GM23338 (cell line): ENCODE results near the gene THSD4. TPM values are rescaled to one million over a fixed set of nuclear protein-coding genes. Genes with fewer than 3 reads are reported as not detected.

Source experiments
- ATAC-seq: fragments of 200-7000 bp; cut with Tn5 transposase; 3 replicates; pipeline ENCODE4 v1.9.1; 2020
- DNase-seq: peaks from one replicate; pipeline ENCODE4 v3.0.0-alpha.2; 2015; ENCODE audit warnings: low spot score
- H2AFZ ChIP-seq: fragments of 200-600 bp; sonication (generic); 2 replicates; pipeline ENCODE4 v1.8.0; 2016; ENCODE audit warnings: antibody characterized with exemption, mild to moderate bottlenecking, moderate library complexity
- H3F3A ChIP-seq: fragments of 200-600 bp; sonication (generic); replicated peaks from 2 replicates; pipeline ENCODE4 v1.8.0; 2017; ENCODE audit warnings: antibody characterized with exemption, mixed run types, low read depth
- H3K27ac ChIP-seq: fragments of 200-600 bp; sonication (generic); 2 replicates; pipeline ENCODE4 v1.6.1; 2016; ENCODE audit warnings: low read depth
- H3K27me3 ChIP-seq: fragments of 200-600 bp; sonication (generic); 2 replicates; pipeline ENCODE4 v1.8.0; 2016; ENCODE audit warnings: mild to moderate bottlenecking, mixed run types, moderate library complexity; ENCODE audit not compliant: insufficient read depth
- H3K36me3 ChIP-seq: fragments of 200-600 bp; sonication (generic); 2 replicates; pipeline ENCODE4 v1.8.0; 2016; ENCODE audit warnings: mild to moderate bottlenecking; ENCODE audit not compliant: insufficient read depth
- H3K4me1 ChIP-seq: fragments of 200-600 bp; sonication (generic); 2 replicates; pipeline ENCODE4 v1.8.0; 2016; ENCODE audit warnings: mild to moderate bottlenecking, moderate library complexity; ENCODE audit not compliant: insufficient read depth
- H3K4me2 ChIP-seq: fragments of 200-600 bp; sonication (generic); 2 replicates; pipeline ENCODE4 v1.7.1; 2017; ENCODE audit warnings: mixed run types
- H3K4me3 ChIP-seq: fragments of 200-600 bp; sonication (generic); 2 replicates; pipeline ENCODE4 v1.6.1; 2016; ENCODE audit warnings: mixed run types
- H3K79me2 ChIP-seq: fragments of 200-600 bp; sonication (generic); replicated peaks from 2 replicates; pipeline ENCODE4 v1.8.0; 2017; ENCODE audit warnings: mild to moderate bottlenecking; ENCODE audit not compliant: insufficient read depth
- H3K9me2 ChIP-seq: fragments of 200-600 bp; sonication (generic); 2 replicates; pipeline ENCODE4 v1.8.0; 2017; ENCODE audit not compliant: insufficient read depth
- H4K20me1 ChIP-seq: fragments of 200-600 bp; sonication (generic); replicated peaks from 2 replicates; pipeline ENCODE4 v1.8.0; 2017; ENCODE audit warnings: mild to moderate bottlenecking; ENCODE audit not compliant: insufficient read depth
- H3K27ac Mint-ChIP-seq: 2 replicates; pipeline ENCODE4 v1.8.0; 2020; ENCODE audit warnings: inconsistent platforms, mild to moderate bottlenecking, moderate library complexity, mixed read lengths
- H3K27me3 Mint-ChIP-seq: 3 replicates; pipeline ENCODE4 v1.8.0; 2022; ENCODE audit warnings: low read depth, mild to moderate bottlenecking, moderate library complexity, mixed read lengths, inconsistent platforms; ENCODE audit not compliant: insufficient read depth, poor library complexity
- H3K36me3 Mint-ChIP-seq: 3 replicates; pipeline ENCODE4 v1.8.0; 2021; ENCODE audit warnings: low read depth, mild to moderate bottlenecking, inconsistent platforms, moderate library complexity, mixed read lengths
- H3K4me1 Mint-ChIP-seq: 3 replicates; pipeline ENCODE4 v1.8.0; 2020; ENCODE audit warnings: mild to moderate bottlenecking, inconsistent platforms, mixed read lengths
- H3K4me3 Mint-ChIP-seq: 3 replicates; pipeline ENCODE4 v1.8.0; 2021; ENCODE audit warnings: moderate library complexity, mild to moderate bottlenecking, inconsistent platforms, mixed read lengths
- H3K9me3 Mint-ChIP-seq: 3 replicates; pipeline ENCODE4 v1.8.0; 2020; ENCODE audit warnings: moderate library complexity, mild to moderate bottlenecking, inconsistent platforms, mixed read lengths
- CREB1 ChIP-seq: fragments of 250-450 bp; sonication (Bioruptor Pico); IDR thresholded peaks from 2 replicates; pipeline ENCODE4 v1.5.0; 2020; ENCODE audit warnings: low read depth, mild to moderate bottlenecking, moderate library complexity
- EZH2 ChIP-seq: fragments of 200-600 bp; sonication (generic); IDR thresholded peaks from one replicate; pipeline ENCODE4 v1.8.0; 2017; ENCODE audit warnings: antibody characterized with exemption, mild to moderate bottlenecking, low read depth; ENCODE audit not compliant: unreplicated experiment
- EZH2phosphoT487 ChIP-seq: fragments of 200-600 bp; sonication (generic); IDR thresholded peaks from one replicate; pipeline ENCODE4 v1.8.1; 2018; ENCODE audit warnings: antibody characterized with exemption; ENCODE audit not compliant: unreplicated experiment
- JUNB ChIP-seq: IDR thresholded peaks from one replicate; pipeline ENCODE4 v1.6.1; 2016; ENCODE audit warnings: antibody characterized with exemption; ENCODE audit not compliant: unreplicated experiment
- NANOG ChIP-seq: IDR thresholded peaks from 2 replicates; pipeline ENCODE4 v1.6.1; 2016; ENCODE audit warnings: antibody characterized with exemption, borderline replicate concordance
- POLR2AphosphoS5 ChIP-seq: IDR thresholded peaks from 2 replicates; pipeline ENCODE4 v1.6.1; 2016; ENCODE audit warnings: antibody characterized with exemption, low read depth
- STAT1 ChIP-seq: IDR thresholded peaks from one replicate; pipeline ENCODE4 v1.6.1; 2016; ENCODE audit warnings: antibody characterized with exemption; ENCODE audit not compliant: unreplicated experiment
- ZNF114 ChIP-seq: fragments of 250-450 bp; sonication (Bioruptor Pico); IDR thresholded peaks from 2 replicates; pipeline ENCODE4 v1.5.0; 2020; ENCODE audit warnings: mild to moderate bottlenecking, moderate library complexity
- ZNF331 ChIP-seq: fragments of 250-450 bp; sonication (Bioruptor Pico); IDR thresholded peaks from 2 replicates; pipeline ENCODE4 v1.5.0; 2020; ENCODE audit warnings: low read depth, mild to moderate bottlenecking, moderate library complexity
- polyA plus RNA-seq: library from polyadenylated mRNA; unstranded; fragments of >200 nt; fragmentation: Nextera tagmentation; extraction: Ambion mirVana; gene quantifications from 2 replicates; pipeline ENCODE4 v1.2.1, GENCODE V29; 2016
- total RNA-seq: library from RNA; depleted of rRNA; stranded (reverse); fragments of >200 nt; shearing (Covaris generic); gene quantifications from 2 replicates; pipeline ENCODE4 v1.2.3, GENCODE V29; 2014
- TF ChIP-seq, protein P1 (sequence below), 2 experiments: fragments of 200-600 bp in 1 of 2; sonication (generic) in 1 of 2; conservative IDR thresholded peaks; 2 replicates each; pipeline versions ENCODE4 v1.5.1 to v1.6.1; 2016 to 2017; ENCODE audit warnings: antibody characterized with exemption in 2 of 2, low read depth in 2 of 2, mild to moderate bottlenecking in 2 of 2, moderate library complexity in 1 of 2
- TF ChIP-seq, protein P2 (sequence below): IDR thresholded peaks from 2 replicates; pipeline ENCODE4 v1.6.1; 2016; ENCODE audit warnings: antibody characterized with exemption
- TF ChIP-seq, protein P3 (sequence below): IDR thresholded peaks from one replicate; pipeline ENCODE4 v1.6.1; 2018; ENCODE audit warnings: antibody characterized with exemption; ENCODE audit not compliant: unreplicated experiment
- TF ChIP-seq, protein P4 (sequence below): fragments of 250-450 bp; sonication (Bioruptor Pico); IDR thresholded peaks from 2 replicates; pipeline ENCODE4 v1.5.0; 2020; ENCODE audit warnings: mild to moderate bottlenecking, moderate library complexity

The THSD4 gene
- total and polyA plus RNA-seq, 2 experiments from 2014 or later, result 2.0 to 7.4 TPM

DNA sequence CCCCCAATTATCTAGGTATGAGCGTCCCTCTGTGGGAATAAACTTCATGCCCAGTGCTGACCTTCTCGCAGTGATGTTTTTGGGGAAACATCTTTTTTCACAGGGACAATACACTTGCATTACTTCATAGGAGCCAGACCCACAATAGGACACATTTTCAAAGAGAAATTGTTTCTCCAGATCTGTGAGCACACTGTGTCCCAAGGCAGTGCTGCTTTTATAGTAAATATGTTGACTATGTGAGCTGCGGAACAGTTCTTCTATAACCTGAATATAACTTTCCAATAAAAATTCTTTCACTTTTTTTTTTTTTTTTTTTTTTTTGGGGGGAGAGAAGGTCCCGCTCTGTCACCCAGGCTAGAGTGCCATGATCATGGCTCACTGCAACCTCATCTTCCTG is 17.4 kb upstream of the THSD4 start:
- no peaks in the 10 kb centered on the region for H3K9me3 Mint-ChIP-seq

More for the DNA sequence above, 17.4 kb upstream of the THSD4 start:
- Mint-ChIP-seq H3K27ac (no peak overlapping the region), H3K4me1 (no peaks in the 10 kb centered on the region), H3K36me3 (no peaks in the 10 kb centered on the region), H3K27me3 (peaks cover 4% of the 10 kb centered on the region), H3K4me3 (no peak overlapping the region)
- H3K4me2 ChIP-seq, result no peak overlapping the region
- no peaks in the 10 kb centered on the region for H3K27me3 ChIP-seq
- no peaks in the 10 kb centered on the region for H3K79me2 ChIP-seq
- H3K27ac ChIP-seq, result no peak overlapping the region
- no peaks in the 10 kb centered on the region for H3K36me3 ChIP-seq
- no peak overlapping the region for H3K4me3 ChIP-seq
- DNase-seq (no peak), ATAC-seq (no peak)
- no peak overlapping the region for H2AFZ ChIP-seq
- no peaks in the 10 kb centered on the region for H3K9me2 ChIP-seq
- no peaks in the 10 kb centered on the region for H3F3A ChIP-seq
- TF ChIP-seq EZH2 (no peak), ZNF331 (CRISPR knock-in tag) (no peak), CREB1 (CRISPR knock-in tag) (no peak), POLR2AphosphoS5 (no peak), EZH2phosphoT487 (no peak), JUNB (no peak), ZNF114 (no peak), STAT1 (no peak), NANOG (no peak)
- TF ChIP-seq, protein P1, sequence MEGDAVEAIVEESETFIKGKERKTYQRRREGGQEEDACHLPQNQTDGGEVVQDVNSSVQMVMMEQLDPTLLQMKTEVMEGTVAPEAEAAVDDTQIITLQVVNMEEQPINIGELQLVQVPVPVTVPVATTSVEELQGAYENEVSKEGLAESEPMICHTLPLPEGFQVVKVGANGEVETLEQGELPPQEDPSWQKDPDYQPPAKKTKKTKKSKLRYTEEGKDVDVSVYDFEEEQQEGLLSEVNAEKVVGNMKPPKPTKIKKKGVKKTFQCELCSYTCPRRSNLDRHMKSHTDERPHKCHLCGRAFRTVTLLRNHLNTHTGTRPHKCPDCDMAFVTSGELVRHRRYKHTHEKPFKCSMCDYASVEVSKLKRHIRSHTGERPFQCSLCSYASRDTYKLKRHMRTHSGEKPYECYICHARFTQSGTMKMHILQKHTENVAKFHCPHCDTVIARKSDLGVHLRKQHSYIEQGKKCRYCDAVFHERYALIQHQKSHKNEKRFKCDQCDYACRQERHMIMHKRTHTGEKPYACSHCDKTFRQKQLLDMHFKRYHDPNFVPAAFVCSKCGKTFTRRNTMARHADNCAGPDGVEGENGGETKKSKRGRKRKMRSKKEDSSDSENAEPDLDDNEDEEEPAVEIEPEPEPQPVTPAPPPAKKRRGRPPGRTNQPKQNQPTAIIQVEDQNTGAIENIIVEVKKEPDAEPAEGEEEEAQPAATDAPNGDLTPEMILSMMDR (conservative IDR thresholded peaks at IDR 0.05; ENCODE audit: low read depth in 2 of 2), result no peak
- TF ChIP-seq, protein P2, sequence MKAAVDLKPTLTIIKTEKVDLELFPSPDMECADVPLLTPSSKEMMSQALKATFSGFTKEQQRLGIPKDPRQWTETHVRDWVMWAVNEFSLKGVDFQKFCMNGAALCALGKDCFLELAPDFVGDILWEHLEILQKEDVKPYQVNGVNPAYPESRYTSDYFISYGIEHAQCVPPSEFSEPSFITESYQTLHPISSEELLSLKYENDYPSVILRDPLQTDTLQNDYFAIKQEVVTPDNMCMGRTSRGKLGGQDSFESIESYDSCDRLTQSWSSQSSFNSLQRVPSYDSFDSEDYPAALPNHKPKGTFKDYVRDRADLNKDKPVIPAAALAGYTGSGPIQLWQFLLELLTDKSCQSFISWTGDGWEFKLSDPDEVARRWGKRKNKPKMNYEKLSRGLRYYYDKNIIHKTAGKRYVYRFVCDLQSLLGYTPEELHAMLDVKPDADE, result no peak
- TF ChIP-seq, protein P3, sequence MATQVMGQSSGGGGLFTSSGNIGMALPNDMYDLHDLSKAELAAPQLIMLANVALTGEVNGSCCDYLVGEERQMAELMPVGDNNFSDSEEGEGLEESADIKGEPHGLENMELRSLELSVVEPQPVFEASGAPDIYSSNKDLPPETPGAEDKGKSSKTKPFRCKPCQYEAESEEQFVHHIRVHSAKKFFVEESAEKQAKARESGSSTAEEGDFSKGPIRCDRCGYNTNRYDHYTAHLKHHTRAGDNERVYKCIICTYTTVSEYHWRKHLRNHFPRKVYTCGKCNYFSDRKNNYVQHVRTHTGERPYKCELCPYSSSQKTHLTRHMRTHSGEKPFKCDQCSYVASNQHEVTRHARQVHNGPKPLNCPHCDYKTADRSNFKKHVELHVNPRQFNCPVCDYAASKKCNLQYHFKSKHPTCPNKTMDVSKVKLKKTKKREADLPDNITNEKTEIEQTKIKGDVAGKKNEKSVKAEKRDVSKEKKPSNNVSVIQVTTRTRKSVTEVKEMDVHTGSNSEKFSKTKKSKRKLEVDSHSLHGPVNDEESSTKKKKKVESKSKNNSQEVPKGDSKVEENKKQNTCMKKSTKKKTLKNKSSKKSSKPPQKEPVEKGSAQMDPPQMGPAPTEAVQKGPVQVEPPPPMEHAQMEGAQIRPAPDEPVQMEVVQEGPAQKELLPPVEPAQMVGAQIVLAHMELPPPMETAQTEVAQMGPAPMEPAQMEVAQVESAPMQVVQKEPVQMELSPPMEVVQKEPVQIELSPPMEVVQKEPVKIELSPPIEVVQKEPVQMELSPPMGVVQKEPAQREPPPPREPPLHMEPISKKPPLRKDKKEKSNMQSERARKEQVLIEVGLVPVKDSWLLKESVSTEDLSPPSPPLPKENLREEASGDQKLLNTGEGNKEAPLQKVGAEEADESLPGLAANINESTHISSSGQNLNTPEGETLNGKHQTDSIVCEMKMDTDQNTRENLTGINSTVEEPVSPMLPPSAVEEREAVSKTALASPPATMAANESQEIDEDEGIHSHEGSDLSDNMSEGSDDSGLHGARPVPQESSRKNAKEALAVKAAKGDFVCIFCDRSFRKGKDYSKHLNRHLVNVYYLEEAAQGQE, result no peak
- TF ChIP-seq, protein P4, sequence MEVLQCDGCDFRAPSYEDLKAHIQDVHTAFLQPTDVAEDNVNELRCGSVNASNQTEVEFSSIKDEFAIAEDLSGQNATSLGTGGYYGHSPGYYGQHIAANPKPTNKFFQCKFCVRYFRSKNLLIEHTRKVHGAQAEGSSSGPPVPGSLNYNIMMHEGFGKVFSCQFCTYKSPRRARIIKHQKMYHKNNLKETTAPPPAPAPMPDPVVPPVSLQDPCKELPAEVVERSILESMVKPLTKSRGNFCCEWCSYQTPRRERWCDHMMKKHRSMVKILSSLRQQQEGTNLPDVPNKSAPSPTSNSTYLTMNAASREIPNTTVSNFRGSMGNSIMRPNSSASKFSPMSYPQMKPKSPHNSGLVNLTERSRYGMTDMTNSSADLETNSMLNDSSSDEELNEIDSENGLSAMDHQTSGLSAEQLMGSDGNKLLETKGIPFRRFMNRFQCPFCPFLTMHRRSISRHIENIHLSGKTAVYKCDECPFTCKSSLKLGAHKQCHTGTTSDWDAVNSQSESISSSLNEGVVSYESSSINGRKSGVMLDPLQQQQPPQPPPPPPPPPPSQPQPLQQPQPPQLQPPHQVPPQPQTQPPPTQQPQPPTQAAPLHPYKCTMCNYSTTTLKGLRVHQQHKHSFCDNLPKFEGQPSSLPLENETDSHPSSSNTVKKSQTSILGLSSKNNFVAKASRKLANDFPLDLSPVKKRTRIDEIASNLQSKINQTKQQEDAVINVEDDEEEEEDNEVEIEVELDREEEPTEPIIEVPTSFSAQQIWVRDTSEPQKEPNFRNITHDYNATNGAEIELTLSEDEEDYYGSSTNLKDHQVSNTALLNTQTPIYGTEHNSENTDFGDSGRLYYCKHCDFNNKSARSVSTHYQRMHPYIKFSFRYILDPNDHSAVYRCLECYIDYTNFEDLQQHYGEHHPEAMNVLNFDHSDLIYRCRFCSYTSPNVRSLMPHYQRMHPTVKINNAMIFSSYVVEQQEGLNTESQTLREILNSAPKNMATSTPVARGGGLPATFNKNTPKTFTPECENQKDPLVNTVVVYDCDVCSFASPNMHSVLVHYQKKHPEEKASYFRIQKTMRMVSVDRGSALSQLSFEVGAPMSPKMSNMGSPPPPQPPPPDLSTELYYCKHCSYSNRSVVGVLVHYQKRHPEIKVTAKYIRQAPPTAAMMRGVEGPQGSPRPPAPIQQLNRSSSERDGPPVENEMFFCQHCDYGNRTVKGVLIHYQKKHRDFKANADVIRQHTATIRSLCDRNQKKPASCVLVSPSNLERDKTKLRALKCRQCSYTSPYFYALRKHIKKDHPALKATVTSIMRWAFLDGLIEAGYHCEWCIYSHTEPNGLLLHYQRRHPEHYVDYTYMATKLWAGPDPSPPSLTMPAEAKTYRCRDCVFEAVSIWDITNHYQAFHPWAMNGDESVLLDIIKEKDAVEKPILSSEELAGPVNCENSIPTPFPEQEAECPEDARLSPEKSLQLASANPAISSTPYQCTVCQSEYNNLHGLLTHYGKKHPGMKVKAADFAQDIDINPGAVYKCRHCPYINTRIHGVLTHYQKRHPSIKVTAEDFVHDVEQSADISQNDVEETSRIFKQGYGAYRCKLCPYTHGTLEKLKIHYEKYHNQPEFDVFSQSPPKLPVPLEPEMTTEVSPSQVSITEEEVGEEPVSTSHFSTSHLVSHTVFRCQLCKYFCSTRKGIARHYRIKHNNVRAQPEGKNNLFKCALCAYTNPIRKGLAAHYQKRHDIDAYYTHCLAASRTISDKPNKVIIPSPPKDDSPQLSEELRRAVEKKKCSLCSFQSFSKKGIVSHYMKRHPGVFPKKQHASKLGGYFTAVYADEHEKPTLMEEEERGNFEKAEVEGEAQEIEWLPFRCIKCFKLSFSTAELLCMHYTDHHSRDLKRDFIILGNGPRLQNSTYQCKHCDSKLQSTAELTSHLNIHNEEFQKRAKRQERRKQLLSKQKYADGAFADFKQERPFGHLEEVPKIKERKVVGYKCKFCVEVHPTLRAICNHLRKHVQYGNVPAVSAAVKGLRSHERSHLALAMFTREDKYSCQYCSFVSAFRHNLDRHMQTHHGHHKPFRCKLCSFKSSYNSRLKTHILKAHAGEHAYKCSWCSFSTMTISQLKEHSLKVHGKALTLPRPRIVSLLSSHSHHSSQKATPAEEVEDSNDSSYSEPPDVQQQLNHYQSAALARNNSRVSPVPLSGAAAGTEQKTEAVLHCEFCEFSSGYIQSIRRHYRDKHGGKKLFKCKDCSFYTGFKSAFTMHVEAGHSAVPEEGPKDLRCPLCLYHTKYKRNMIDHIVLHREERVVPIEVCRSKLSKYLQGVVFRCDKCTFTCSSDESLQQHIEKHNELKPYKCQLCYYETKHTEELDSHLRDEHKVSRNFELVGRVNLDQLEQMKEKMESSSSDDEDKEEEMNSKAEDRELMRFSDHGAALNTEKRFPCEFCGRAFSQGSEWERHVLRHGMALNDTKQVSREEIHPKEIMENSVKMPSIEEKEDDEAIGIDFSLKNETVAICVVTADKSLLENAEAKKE (CRISPR knock-in tag), result no peak
- no peaks in the 10 kb centered on the region for H3K4me1 ChIP-seq
- no peaks in the 10 kb centered on the region for H4K20me1 ChIP-seq
